CD4-positive, alpha-beta memory T cell (primary cell): ENCODE measurements around the gene BIRC6. TPM values are rescaled to one million over a fixed set of nuclear protein-coding genes. Genes with fewer than 3 reads are reported as not detected.

Experiments
- CTCF ChIA-PET: fragments of 350-600 bp; sonication (Branson Sonifier 250); formaldehyde crosslinking; loops from one replicate; lab custom pipeline; 2021; ENCODE audit warnings: inconsistent platforms; ENCODE audit not compliant: partially characterized antibody; lab: Charles Lee
- POLR2A ChIA-PET: fragments of 350-600 bp; sonication (Branson Sonifier 250); formaldehyde crosslinking; loops from one replicate; lab custom pipeline; 2021; ENCODE audit not compliant: partially characterized antibody; lab: Charles Lee
- DNase-seq, 5 donors: peaks; one replicate each; pipeline versions ENCODE4 v3.0.0 to v3.0.0-alpha.2; 2020 to 2022; ENCODE audit warnings: mixed read lengths in 1 of 5
- H3K27ac ChIP-seq: one replicate; pipeline ENCODE4 v1.7.0; 2013; ENCODE audit warnings: low read depth, low read length
- H3K27me3 ChIP-seq: 2 replicates; pipeline ENCODE4 v1.7.0; 2013; ENCODE audit warnings: mild to moderate bottlenecking, low read length, moderate library complexity; ENCODE audit not compliant: insufficient read depth
- H3K36me3 ChIP-seq: 2 replicates; pipeline ENCODE4 v1.7.0; 2013; ENCODE audit warnings: mild to moderate bottlenecking, low read length, moderate library complexity; ENCODE audit not compliant: insufficient read depth
- H3K4me1 ChIP-seq: 2 replicates; pipeline ENCODE4 v1.7.0; 2013; ENCODE audit warnings: mild to moderate bottlenecking, low read length, moderate library complexity; ENCODE audit not compliant: insufficient read depth
- H3K4me3 ChIP-seq, 2 donors: one replicate each; pipeline ENCODE4 v1.7.0; 2013; ENCODE audit warnings: low read length in 2 of 2, mild to moderate bottlenecking in 1 of 2
- H3K9me3 ChIP-seq, 2 donors: one replicate each; pipeline ENCODE4 v1.7.0; 2013; ENCODE audit warnings: low read length in 2 of 2, control low read depth in 1 of 2; ENCODE audit not compliant: control insufficient read depth in 1 of 2
- H3K27ac Mint-ChIP-seq, 7 donors: one replicate each; pipeline ENCODE4 v1.8.0; 2020 to 2021; ENCODE audit warnings: mixed read lengths in 7 of 7, mild to moderate bottlenecking in 6 of 7, inconsistent platforms in 3 of 7, moderate library complexity in 3 of 7
- H3K27me3 Mint-ChIP-seq, 2 donors: one replicate each; pipeline ENCODE4 v1.8.0; 2020 to 2021; ENCODE audit warnings: mixed read lengths in 2 of 2
- H3K36me3 Mint-ChIP-seq, 2 donors: one replicate each; pipeline ENCODE4 v1.8.0; 2020 to 2021; ENCODE audit warnings: mixed read lengths in 2 of 2, inconsistent platforms in 1 of 2, mild to moderate bottlenecking in 1 of 2
- H3K4me1 Mint-ChIP-seq, 4 donors: one replicate each; pipeline ENCODE4 v1.8.0; 2020 to 2021; ENCODE audit warnings: mixed read lengths in 4 of 4, mild to moderate bottlenecking in 1 of 4
- H3K4me3 Mint-ChIP-seq, 8 donors: one replicate each; pipeline ENCODE4 v1.8.0; 2020 to 2021; ENCODE audit warnings: mixed read lengths in 8 of 8, mild to moderate bottlenecking in 7 of 8, moderate library complexity in 6 of 8, inconsistent platforms in 3 of 8
- H3K9me3 Mint-ChIP-seq, 8 donors: one replicate each; pipeline ENCODE4 v1.8.0; 2020 to 2021; ENCODE audit warnings: mixed read lengths in 8 of 8, mild to moderate bottlenecking in 5 of 8, inconsistent platforms in 3 of 8, moderate library complexity in 1 of 8
- intact Hi-C: fragments of 100-400 bp; cut with micrococcal nuclease; formaldehyde crosslinking; loops from one replicate; pipeline ENCODE4 v1.15.1; 2023
- polyA plus RNA-seq, 2 donors: library from polyadenylated mRNA; unstranded; fragments of 300-500 nt; fragmentation: Illumina TruSeq; gene quantifications; one replicate each; pipeline ENCODE4 v1.2.3, GENCODE V29; 2021
- total RNA-seq, 2 experiments: library from RNA; stranded (reverse); gene quantifications; one replicate each; pipeline ENCODE4 v1.2.3, GENCODE V29; 2021

Gene BIRC6
- total and polyA plus RNA-seq, 4 experiments from 2014 or later, result 19.0 to 151 (median 95.0) TPM

GRCh38 chr2:32436150-32436549 is 79.3 kb downstream of the BIRC6 start:
- ChIA-PET POLR2A (no interaction called here), CTCF (no interaction called here)
- intact Hi-C loops, result no loop called here

GRCh38 chr2:32442020-32442467 is 85.2 kb downstream of the BIRC6 start:
- CTCF ChIA-PET, result no interaction called here
- H3K27ac Mint-ChIP-seq, result peak overlapping the region in 2 of 7 donors; percentile 69 to 72

More at GRCh38 chr2:32436150-32436549, 79.3 kb downstream of the BIRC6 start:
- Mint-ChIP-seq H3K27me3 (no peaks in the 10 kb centered on the region), H3K9me3 (no peaks in the 10 kb centered on the region), H3K4me3 (no peak overlapping the region), H3K36me3 (peaks cover 47 to 59% of the 10 kb centered on the region in 2 donors), H3K4me1 (peaks cover 2 to 13% (median 9%) of the 10 kb centered on the region in 4 donors), H3K27ac (no peak overlapping the region)
- H3K36me3 ChIP-seq, result peaks cover 12% of the 10 kb centered on the region
- H3K27ac ChIP-seq, result no peak overlapping the region
- no peaks in the 10 kb centered on the region for H3K27me3 ChIP-seq
- no peak for DNase-seq
- H3K4me1 ChIP-seq, result no peaks in the 10 kb centered on the region
- H3K9me3 ChIP-seq, result no peaks in the 10 kb centered on the region
- no peak overlapping the region for H3K4me3 ChIP-seq

GRCh38 chr2:32446369-32446768 is 89.5 kb downstream of the BIRC6 start:
- ChIA-PET CTCF (no interaction called here), POLR2A (no interaction called here)
- no peaks in the 10 kb centered on the region for H3K4me1 ChIP-seq
- no peak overlapping the region for H3K27ac ChIP-seq
- no peak overlapping the region for H3K4me3 ChIP-seq
- H3K9me3 ChIP-seq, result no peaks in the 10 kb centered on the region
- Mint-ChIP-seq H3K4me3 (no peak overlapping the region), H3K27me3 (no peaks in the 10 kb centered on the region), H3K27ac (peak overlapping the region in 2 of 7 donors; percentile 3 to 27), H3K9me3 (no peaks in the 10 kb centered on the region), H3K36me3 (peaks cover 62 to 70% of the 10 kb centered on the region in 2 donors), H3K4me1 (peaks cover 0 to 4% (median 2%) of the 10 kb centered on the region in 4 donors)
- peaks cover 52% of the 10 kb centered on the region for H3K36me3 ChIP-seq
- no peaks in the 10 kb centered on the region for H3K27me3 ChIP-seq
- no peak for DNase-seq
- intact Hi-C loops, result no loop called here

More at GRCh38 chr2:32442020-32442467, 85.2 kb downstream of the BIRC6 start:
- H3K4me3 Mint-ChIP-seq, result no peak overlapping the region
- H3K36me3 ChIP-seq, result peaks cover 50% of the 10 kb centered on the region
- no peaks in the 10 kb centered on the region for H3K4me1 ChIP-seq
- POLR2A ChIA-PET, result interaction anchor here (1.2 kb wide), 1 partner anchor 11 kb away, joined by 3 read pairs; no protein-coding TSS in a partner anchor
- H3K4me1 Mint-ChIP-seq, result peaks cover 0 to 6% (median 2%) of the 10 kb centered on the region in 4 donors
- H3K9me3 Mint-ChIP-seq, result no peaks in the 10 kb centered on the region
- H3K9me3 ChIP-seq, result no peaks in the 10 kb centered on the region
- intact Hi-C loops, result no loop called here
- H3K27me3 Mint-ChIP-seq, result no peaks in the 10 kb centered on the region
- DNase-seq, result no peak
- no peak overlapping the region for H3K27ac ChIP-seq
- no peaks in the 10 kb centered on the region for H3K27me3 ChIP-seq
- H3K4me3 ChIP-seq, result no peak overlapping the region
- peaks cover 63 to 71% of the 10 kb centered on the region in 2 donors for H3K36me3 Mint-ChIP-seq

GRCh38 chr2:32450851-32451250 is 94.0 kb downstream of the BIRC6 start:
- no peak overlapping the region for H3K4me3 Mint-ChIP-seq
- ChIA-PET CTCF (no interaction called here), POLR2A (no interaction called here)
- Histone ChIP-seq H3K4me3 (no peak overlapping the region), H3K27ac (no peak overlapping the region), H3K9me3 (no peaks in the 10 kb centered on the region), H3K36me3 (peaks cover 15% of the 10 kb centered on the region), H3K27me3 (no peaks in the 10 kb centered on the region), H3K4me1 (no peaks in the 10 kb centered on the region)
- intact Hi-C loops, result no loop called here
- H3K27me3 Mint-ChIP-seq, result no peaks in the 10 kb centered on the region
- H3K36me3 Mint-ChIP-seq, result peaks cover 51 to 53% of the 10 kb centered on the region in 2 donors
- no peak overlapping the region for H3K27ac Mint-ChIP-seq
- H3K4me1 Mint-ChIP-seq, result peaks cover 0 to 4% (median 3%) of the 10 kb centered on the region in 4 donors
- H3K9me3 Mint-ChIP-seq, result no peaks in the 10 kb centered on the region
- no peak for DNase-seq

GRCh38 chr2:32452338-32453064 is 95.7 kb downstream of the BIRC6 start:
- no peak for DNase-seq
- H3K27ac ChIP-seq, result no peak overlapping the region
- intact Hi-C loops, result no loop called here
- Mint-ChIP-seq H3K27me3 (no peaks in the 10 kb centered on the region), H3K4me1 (peaks cover 10 to 13% (median 11%) of the 10 kb centered on the region in 4 donors), H3K27ac (peak overlapping the region in 2 of 7 donors; percentile 32 to 53), H3K4me3 (no peak overlapping the region), H3K9me3 (no peaks in the 10 kb centered on the region), H3K36me3 (peaks cover 50 to 58% of the 10 kb centered on the region in 2 donors)
- CTCF ChIA-PET, result interaction anchor here (1.2 kb wide), 1 partner anchor 9 kb away, joined by 3 read pairs; no protein-coding TSS in a partner anchor
- H3K36me3 ChIP-seq, result peaks cover 9% of the 10 kb centered on the region
- POLR2A ChIA-PET, result interaction anchor here (0.7 kb wide), 1 partner anchor 11 kb away, joined by 3 read pairs; no protein-coding TSS in a partner anchor
- H3K9me3 ChIP-seq, result no peaks in the 10 kb centered on the region
- H3K4me1 ChIP-seq, result no peaks in the 10 kb centered on the region
- no peak overlapping the region for H3K4me3 ChIP-seq
- no peaks in the 10 kb centered on the region for H3K27me3 ChIP-seq

- no peak for DNase-seq
- H3K4me3 ChIP-seq, result no peak overlapping the region
- Mint-ChIP-seq H3K4me3 (no peak overlapping the region), H3K4me1 (peaks cover 13 to 17% (median 14%) of the 10 kb centered on the region in 4 donors), H3K27ac (peak overlapping the region in 1 of 7 donors; percentile 2), H3K27me3 (no peaks in the 10 kb centered on the region), H3K9me3 (no peaks in the 10 kb centered on the region), H3K36me3 (peaks cover 53 to 63% of the 10 kb centered on the region in 2 donors)
- intact Hi-C loops, result no loop called here
- H3K4me1 ChIP-seq, result no peaks in the 10 kb centered on the region
- no peaks in the 10 kb centered on the region for H3K9me3 ChIP-seq
- no peak overlapping the region for H3K27ac ChIP-seq
- H3K36me3 ChIP-seq, result peaks cover 9% of the 10 kb centered on the region
- H3K27me3 ChIP-seq, result no peaks in the 10 kb centered on the region
- CTCF ChIA-PET, result interaction anchor here (1.2 kb wide), 1 partner anchor 8 kb away, joined by 3 read pairs; no protein-coding TSS in a partner anchor
- POLR2A ChIA-PET, result interaction anchor here (0.7 kb wide), 1 partner anchor 12 kb away, joined by 3 read pairs; no protein-coding TSS in a partner anchor
Measured at GRCh38 chr2:32453242-32454062, 96.6 kb downstream of the BIRC6 start.

- Mint-ChIP-seq H3K27ac (peak overlapping the region in 1 of 7 donors; percentile 43), H3K9me3 (no peaks in the 10 kb centered on the region), H3K4me1 (peaks cover 18 to 25% (median 19%) of the 10 kb centered on the region in 4 donors), H3K36me3 (peaks cover 38 to 51% of the 10 kb centered on the region in 2 donors), H3K27me3 (no peaks in the 10 kb centered on the region), H3K4me3 (no peak overlapping the region)
- Histone ChIP-seq H3K36me3 (no peaks in the 10 kb centered on the region), H3K9me3 (no peaks in the 10 kb centered on the region), H3K4me1 (no peaks in the 10 kb centered on the region), H3K27ac (no peak overlapping the region), H3K27me3 (no peaks in the 10 kb centered on the region), H3K4me3 (no peak overlapping the region)
- CTCF ChIA-PET, result no interaction called here
- POLR2A ChIA-PET, result no interaction called here
- intact Hi-C loops, result no loop called here
- DNase-seq, result no peak
Measured at GRCh38 chr2:32455816-32456215, 99.0 kb downstream of the BIRC6 start.
